Measurements from ENCODE around the gene ZNF217. TPM values are rescaled to one million over a fixed set of nuclear protein-coding genes. Genes with fewer than 3 reads are reported as not detected.

The ZNF217 gene
- total RNA-seq, 1 experiment from 2014 or later = 27.0 TPM

DNA sequence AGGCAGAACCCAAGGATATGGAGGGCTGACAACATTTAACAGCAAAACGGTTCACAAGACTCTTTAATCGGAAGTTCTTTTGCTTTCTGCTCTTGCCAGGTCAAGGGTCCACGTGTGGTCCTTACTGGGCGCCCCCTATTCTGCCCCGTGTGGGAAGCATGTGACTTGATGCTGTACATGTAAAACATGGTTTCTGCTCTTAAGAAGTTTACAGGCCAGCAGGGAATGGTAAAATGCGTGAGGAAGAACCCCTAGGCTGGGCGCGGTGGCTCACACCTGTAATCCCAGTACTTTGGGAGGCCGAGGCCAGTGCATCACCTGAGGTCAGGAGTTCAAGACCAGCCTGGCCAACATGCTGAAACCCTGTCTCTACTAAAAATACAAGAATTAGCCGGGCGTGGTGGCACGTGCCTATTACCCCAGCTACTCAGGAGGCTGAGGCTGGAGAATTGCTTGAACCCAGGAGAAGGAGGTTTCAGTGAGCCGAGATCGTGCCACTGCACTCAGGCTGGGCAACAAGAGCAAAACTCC is 19.3 kb downstream of the ZNF217 start:
- BruUV-seq (replicated peaks) = no TSS peak
- no peak for DNase-seq (ENCODE audit: low spot score)
- no peak overlapping the region for H3K27ac ChIP-seq (ENCODE audit: low read depth, low read length, poor library complexity, severe bottlenecking)
- POLR2A ChIA-PET (ENCODE audit: low non-redundant PET) = no interaction called here
- H3K36me3 ChIP-seq (ENCODE audit: insufficient read depth, low read length, poor library complexity, severe bottlenecking) = peaks cover 83% of the 10 kb centered on the region
- no peaks in the 10 kb centered on the region for H3K27me3 ChIP-seq (replicated peaks; ENCODE audit: insufficient read depth, low read depth, low read length, poor library complexity)
- TF ChIP-seq, protein P1, sequence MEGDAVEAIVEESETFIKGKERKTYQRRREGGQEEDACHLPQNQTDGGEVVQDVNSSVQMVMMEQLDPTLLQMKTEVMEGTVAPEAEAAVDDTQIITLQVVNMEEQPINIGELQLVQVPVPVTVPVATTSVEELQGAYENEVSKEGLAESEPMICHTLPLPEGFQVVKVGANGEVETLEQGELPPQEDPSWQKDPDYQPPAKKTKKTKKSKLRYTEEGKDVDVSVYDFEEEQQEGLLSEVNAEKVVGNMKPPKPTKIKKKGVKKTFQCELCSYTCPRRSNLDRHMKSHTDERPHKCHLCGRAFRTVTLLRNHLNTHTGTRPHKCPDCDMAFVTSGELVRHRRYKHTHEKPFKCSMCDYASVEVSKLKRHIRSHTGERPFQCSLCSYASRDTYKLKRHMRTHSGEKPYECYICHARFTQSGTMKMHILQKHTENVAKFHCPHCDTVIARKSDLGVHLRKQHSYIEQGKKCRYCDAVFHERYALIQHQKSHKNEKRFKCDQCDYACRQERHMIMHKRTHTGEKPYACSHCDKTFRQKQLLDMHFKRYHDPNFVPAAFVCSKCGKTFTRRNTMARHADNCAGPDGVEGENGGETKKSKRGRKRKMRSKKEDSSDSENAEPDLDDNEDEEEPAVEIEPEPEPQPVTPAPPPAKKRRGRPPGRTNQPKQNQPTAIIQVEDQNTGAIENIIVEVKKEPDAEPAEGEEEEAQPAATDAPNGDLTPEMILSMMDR (conservative IDR thresholded peaks at IDR 0.05; ENCODE audit: low read depth, low read length) = no peak
- no peak for TF ChIP-seq EZH2 (IDR thresholded peaks at IDR 0.05; ENCODE audit: borderline replicate concordance, low read depth, low read length, poor library complexity, severe bottlenecking)
- no peak overlapping the region for H3K4me3 ChIP-seq (ENCODE audit: low read depth, low read length, poor library complexity, severe bottlenecking)
- CTCF ChIA-PET = no interaction called here
- no peaks in the 10 kb centered on the region for H3K9me3 ChIP-seq (ENCODE audit: low read depth, low read length, poor library complexity, severe bottlenecking)
- peaks cover 12% of the 10 kb centered on the region for H3K4me1 ChIP-seq (ENCODE audit: insufficient read depth, low read length, poor library complexity, severe bottlenecking)
- intact Hi-C loops (cut with micrococcal nuclease; ENCODE audit: unreplicated experiment) = loop anchor here (10.0 kb wide), 1 partner anchor 620 kb away; no protein-coding TSS in a partner anchor

- no peak overlapping the region for H3K27ac ChIP-seq (ENCODE audit: low read depth, low read length, poor library complexity, severe bottlenecking)
- peaks cover 83% of the 10 kb centered on the region for H3K36me3 ChIP-seq (ENCODE audit: insufficient read depth, low read length, poor library complexity, severe bottlenecking)
- H3K4me1 ChIP-seq (ENCODE audit: insufficient read depth, low read length, poor library complexity, severe bottlenecking) = peaks cover 13% of the 10 kb centered on the region
- no TSS peak for BruUV-seq (replicated peaks)
- TF ChIP-seq, protein P1 (conservative IDR thresholded peaks at IDR 0.05; ENCODE audit: low read depth, low read length) = no peak
- no peak for TF ChIP-seq EZH2 (IDR thresholded peaks at IDR 0.05; ENCODE audit: borderline replicate concordance, low read depth, low read length, poor library complexity, severe bottlenecking)
- DNase-seq (ENCODE audit: low spot score) = no peak
- intact Hi-C loops (cut with micrococcal nuclease; ENCODE audit: unreplicated experiment) = loop anchor here (10.0 kb wide), 1 partner anchor 623 kb away; no protein-coding TSS in a partner anchor
- POLR2A ChIA-PET (ENCODE audit: low non-redundant PET) = no interaction called here
- no peaks in the 10 kb centered on the region for H3K27me3 ChIP-seq (replicated peaks; ENCODE audit: insufficient read depth, low read depth, low read length, poor library complexity)
- CTCF ChIA-PET = no interaction called here
- H3K9me3 ChIP-seq (ENCODE audit: low read depth, low read length, poor library complexity, severe bottlenecking) = no peaks in the 10 kb centered on the region
- H3K4me3 ChIP-seq (ENCODE audit: low read depth, low read length, poor library complexity, severe bottlenecking) = no peak overlapping the region
These were observed 21.9 kb downstream of the ZNF217 start for GRCh38 chr20:53571555-53572286.

- Histone ChIP-seq H3K4me1 (ENCODE audit: insufficient read depth, low read length, poor library complexity, severe bottlenecking) (peaks cover 13% of the 10 kb centered on the region), H3K27ac (ENCODE audit: low read depth, low read length, poor library complexity, severe bottlenecking) (no peak overlapping the region), H3K4me3 (ENCODE audit: low read depth, low read length, poor library complexity, severe bottlenecking) (no peak overlapping the region), H3K9me3 (ENCODE audit: low read depth, low read length, poor library complexity, severe bottlenecking) (no peaks in the 10 kb centered on the region), H3K36me3 (ENCODE audit: insufficient read depth, low read length, poor library complexity, severe bottlenecking) (peaks cover 81% of the 10 kb centered on the region), H3K27me3 (replicated peaks; ENCODE audit: insufficient read depth, low read depth, low read length, poor library complexity) (no peaks in the 10 kb centered on the region)
- POLR2A ChIA-PET (ENCODE audit: low non-redundant PET) = no interaction called here
- CTCF ChIA-PET = no interaction called here
- TF ChIP-seq EZH2 (IDR thresholded peaks at IDR 0.05; ENCODE audit: borderline replicate concordance, low read depth, low read length, poor library complexity, severe bottlenecking) = no peak
- TF ChIP-seq, protein P1 (conservative IDR thresholded peaks at IDR 0.05; ENCODE audit: low read depth, low read length) = no peak
- BruUV-seq (replicated peaks) = no TSS peak
- DNase-seq (ENCODE audit: low spot score) = no peak
- intact Hi-C loops (cut with micrococcal nuclease; ENCODE audit: unreplicated experiment) = loop anchor here (10.0 kb wide), 1 partner anchor 624 kb away; no protein-coding TSS in a partner anchor
These were observed 23.0 kb downstream of the ZNF217 start for GRCh38 chr20:53570446-53571276.

Measured in A673 (cell line).